ENCODE data around the gene GTF3A. TPM values are rescaled to one million over a fixed set of nuclear protein-coding genes. Genes with fewer than 3 reads are reported as not detected.

GTF3A gene
- total and polyA plus RNA-seq, 2 of the 4 experiments (the other 2 are of a cell fraction), result 74.1 to 116 TPM

GRCh38 chr13:27406178-27406939 is 18.1 kb upstream of the GTF3A start:
- intact Hi-C loops (cut with micrococcal nuclease) (loop anchor here (1.0 kb wide), 1 partner anchor 420 kb away; no protein-coding TSS in a partner anchor), in situ Hi-C loops (cut with MboI; ENCODE audit: low sequenced_read_pairs) (no loop called here), dilution Hi-C loops (cut with HindIII; ENCODE audit: low sequenced_read_pairs, unreplicated experiment) (no loop called here)
- Histone ChIP-seq H4K8ac (ENCODE audit: low read depth in 2 of 2, low read length in 2 of 2) (no peak overlapping the region), H2AK9ac (replicated peaks; ENCODE audit: low read depth, low read length, poor library complexity) (no peak overlapping the region), H3K18ac (ENCODE audit: low read depth, low read length) (no peak overlapping the region), H2AFZ (replicated peaks; ENCODE audit: low read length, poor library complexity) (no peak overlapping the region), H3K36me3 (ENCODE audit: control insufficient read depth, insufficient read depth, low read length) (no peaks in the 10 kb centered on the region), H4K91ac (ENCODE audit: insufficient read depth, low read depth, low read length) (no peak overlapping the region), H3K4me3 (ENCODE audit: insufficient read depth, low read depth, low read length) (no peak overlapping the region), H3K9me3 (ENCODE audit: control insufficient read depth, insufficient read depth, low read length) (no peaks in the 10 kb centered on the region; the same call in 1 of the 2 replicates), H4K5ac (ENCODE audit: low read depth, low read length) (no peak overlapping the region), H4K20me1 (ENCODE audit: insufficient read depth, low read length) (no peaks in the 10 kb centered on the region), H2BK15ac (ENCODE audit: low read depth, low read length) (no peak overlapping the region), H3K14ac (replicated peaks; ENCODE audit: low read depth, low read length) (no peak overlapping the region), H3K27me3 (ENCODE audit: control insufficient read depth, insufficient read depth, low read length) (peaks cover 23% of the 10 kb centered on the region), H3K27ac (ENCODE audit: insufficient read depth, low read length) (no peak overlapping the region), H3K79me1 (ENCODE audit: low read depth in 1 of 2, low read length in 2 of 2) (no peaks in the 10 kb centered on the region), H3K9ac (ENCODE audit: low read depth, low read length) (no peak overlapping the region), H3K4me2 (ENCODE audit: low read depth, low read length) (no peak overlapping the region), H2BK5ac (ENCODE audit: low read depth, low read length, poor library complexity, severe bottlenecking) (no peak overlapping the region), H2BK120ac (ENCODE audit: low read depth, low read length) (no peak overlapping the region), H3K23ac (ENCODE audit: low read depth, low read length) (no peak overlapping the region), H3K4me1 (ENCODE audit: control insufficient read depth, insufficient read depth, low read length) (peaks cover 4% of the 10 kb centered on the region; the same call in 1 of the 2 replicates), H3K9me1 (ENCODE audit: insufficient read depth, low read length) (no peaks in the 10 kb centered on the region), H2AK5ac (ENCODE audit: low read depth, low read length) (no peak overlapping the region), H2BK20ac (ENCODE audit: low read depth, low read length) (no peak overlapping the region), H3K4ac (ENCODE audit: low read depth, low read length) (no peak overlapping the region), H3K56ac (ENCODE audit: extremely low read depth, insufficient read depth, low read length) (no peak overlapping the region)
- no TSS peak for BruUV-seq (replicated peaks)
- ChIA-PET CTCF (interaction anchor here (0.6 to 1.2 kb wide), 2 partner anchors 420 to 623 kb away, joined by 3 to 4 read pairs; no protein-coding TSS in a partner anchor), POLR2A (ENCODE audit: unreplicated experiment) (no interaction called here)
- WGBS, 2 experiments (ENCODE audit: extremely low coverage in 2 of 2, insufficient read length in 1 of 2), result 34% methylated on average over 2 of the region's 12 CpGs; no CpG with 5 or more reads in 1 of the 2 experiments
- TF ChIP-seq SMC3 (IDR thresholded peaks at IDR 0.05; ENCODE audit: low read depth, low read length) (peak; percentile 43; the same call in 1 of the 2 replicates), RAD21 (IDR thresholded peaks at IDR 0.05; ENCODE audit: low read length) (peak; percentile 41; the same call in 1 of the 2 replicates), CTCF (conservative IDR thresholded peaks at IDR 0.05; ENCODE audit: low read depth, low read length) (peak; percentile 58), USF2 (IDR thresholded peaks at IDR 0.05; ENCODE audit: low read depth, low read length) (no peak)
- ATAC-seq (ENCODE audit: low read depth), result peak; percentile 38; the same call in 1 of the 2 replicates
- DNase-seq, result peak; percentile 49

Data from IMR-90 (cell line).